GM21717 (cell line): ENCODE results near the gene PLXNC1.
"Not testable (repeated sequence)": the region's sequence is repeated elsewhere in the genome, so short reads cannot be mapped to it uniquely, and the experiment has no call there.

Experiments
- ATAC-seq: cut with Tn5 transposase; IDR thresholded peaks from one replicate; pipeline ENCODE4 v1.9.1; 2021; ENCODE audit warnings: mild to moderate bottlenecking, moderate library complexity; ENCODE audit not compliant: unreplicated experiment

Gene PLXNC1

GRCh38 chr12:94285943-94286582, 137.7 kb downstream of the PLXNC1 start:
- ATAC-seq, result no peak

GRCh38 chr12:94286583-94287244, 138.3 kb downstream of the PLXNC1 start:
- ATAC-seq, result no peak

- ATAC-seq, result no peak
Measured at GRCh38 chr12:94287245-94287628, 138.9 kb downstream of the PLXNC1 start.

- no peak for ATAC-seq
Measured at GRCh38 chr12:94289461-94290312, 141.3 kb downstream of the PLXNC1 start.

- no peak for ATAC-seq
Measured at GRCh38 chr12:94290353-94290752, 142.0 kb downstream of the PLXNC1 start.

- no peak for ATAC-seq
Measured at GRCh38 chr12:94297096-94297699, 148.8 kb downstream of the PLXNC1 start.

GRCh38 chr12:94297876-94298505, 149.6 kb downstream of the PLXNC1 start:
- ATAC-seq, result no peak

GRCh38 chr12:94299846-94300245, 151.5 kb downstream of the PLXNC1 start:
- ATAC-seq, result no peak

- no peak for ATAC-seq
Measured at GRCh38 chr12:94304012-94304411, 155.6 kb downstream of the PLXNC1 start.

- ATAC-seq, result no peak
Measured at GRCh38 chr12:94304566-94305061, 156.2 kb downstream of the PLXNC1 start.

GRCh38 chr12:94305130-94305957, 157.0 kb downstream of the PLXNC1 start:
- peak; percentile 54 for ATAC-seq

- no peak for ATAC-seq
Measured at GRCh38 chr12:94308612-94309011, 160.2 kb downstream of the PLXNC1 start.

- peak; percentile 67 for ATAC-seq
Measured at GRCh38 chr12:94309373-94309772, 161.0 kb downstream of the PLXNC1 start.

- ATAC-seq, result no peak
Measured at GRCh38 chr12:94312378-94312777, 164.0 kb downstream of the PLXNC1 start.

- not testable (repeated sequence) for ATAC-seq
Measured at GRCh38 chr12:94316600-94316999, 168.2 kb downstream of the PLXNC1 start.

- peak; percentile 75 for ATAC-seq
Measured at GRCh38 chr12:94318181-94318580, 169.8 kb downstream of the PLXNC1 start.

GRCh38 chr12:94320109-94320508, 171.7 kb downstream of the PLXNC1 start:
- no peak for ATAC-seq

GRCh38 chr12:94322346-94322745, 174.0 kb downstream of the PLXNC1 start:
- ATAC-seq, result no peak

GRCh38 chr12:94326234-94326633, 177.9 kb downstream of the PLXNC1 start:
- ATAC-seq, result no peak

- no peak for ATAC-seq
Measured at GRCh38 chr12:94326727-94327126, 178.3 kb downstream of the PLXNC1 start.
